Bronchial epithelial cell (primary cell): ENCODE results near the gene VSIR. TPM values are rescaled to one million over a fixed set of nuclear protein-coding genes. Genes with fewer than 3 reads are reported as not detected.

Source experiments
- DNase-seq: peaks from one replicate; pipeline ENCODE4 v3.0.0-alpha.2; 2010; ENCODE audit warnings: low read depth
- FAIRE-seq: peaks from 2 replicates; lab custom pipeline; 2011; peaks lifted over from hg19 to GRCh38; lab: Jason Lieb, UNC
- H3K27me3 ChIP-seq: 2 replicates; pipeline ENCODE4 v1.5.1; 2011; ENCODE audit warnings: low read length; ENCODE audit not compliant: control insufficient read depth, insufficient read depth
- H3K36me3 ChIP-seq: 2 replicates; pipeline ENCODE4 v1.5.1; 2011; ENCODE audit warnings: low read length; ENCODE audit not compliant: control insufficient read depth, insufficient read depth
- H3K4me3 ChIP-seq: 2 replicates; pipeline ENCODE4 v1.5.1; 2011; ENCODE audit warnings: mild to moderate bottlenecking, low read depth, low read length, control low read depth
- total RNA-seq: library from RNA; depleted of rRNA; stranded (reverse); fragments of >200 nt; gene quantifications from 2 replicates; pipeline ENCODE4 v1.2.1, GENCODE V29; 2014
- TF ChIP-seq, protein P1 (sequence below): IDR thresholded peaks from 2 replicates; pipeline ENCODE4 v1.5.1; 2011; ENCODE audit warnings: mild to moderate bottlenecking, moderate library complexity, low read length, control low read depth, inconsistent platforms; ENCODE audit not compliant: insufficient read depth, severe bottlenecking

The VSIR gene
- total RNA-seq, 1 donor from 2014 or later: 7.9 TPM

DNA sequence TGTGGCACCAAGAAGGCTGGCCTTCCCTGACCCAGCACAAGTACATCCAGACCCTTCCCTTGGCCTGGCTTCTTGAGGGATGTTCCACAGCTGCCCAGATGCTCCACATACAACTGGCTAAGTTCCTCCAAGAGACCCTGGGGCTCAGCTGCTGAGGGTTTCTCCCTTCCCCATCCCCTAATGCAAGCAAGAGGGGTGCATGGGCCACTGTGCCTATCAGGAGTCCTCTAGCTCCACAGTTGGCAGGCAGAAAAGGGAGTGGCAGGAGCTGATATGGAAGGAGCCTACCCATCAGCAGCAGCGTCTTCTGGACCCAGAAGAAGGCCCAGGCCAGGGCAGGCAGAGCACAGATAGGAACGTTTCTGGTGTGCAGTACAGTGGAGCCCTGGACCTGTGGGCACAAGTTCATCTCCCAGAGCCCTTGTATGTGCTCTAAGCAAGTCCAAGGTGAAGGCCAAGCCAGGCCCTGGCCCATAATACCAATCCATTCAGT is 26.2 kb downstream of the VSIR start:
- H3K4me3 ChIP-seq: no peak overlapping the region
- FAIRE-seq (no peak), DNase-seq (no peak)
- peaks cover 1% of the 10 kb centered on the region for H3K36me3 ChIP-seq
- no peaks in the 10 kb centered on the region for H3K27me3 ChIP-seq
- TF ChIP-seq, protein P1, sequence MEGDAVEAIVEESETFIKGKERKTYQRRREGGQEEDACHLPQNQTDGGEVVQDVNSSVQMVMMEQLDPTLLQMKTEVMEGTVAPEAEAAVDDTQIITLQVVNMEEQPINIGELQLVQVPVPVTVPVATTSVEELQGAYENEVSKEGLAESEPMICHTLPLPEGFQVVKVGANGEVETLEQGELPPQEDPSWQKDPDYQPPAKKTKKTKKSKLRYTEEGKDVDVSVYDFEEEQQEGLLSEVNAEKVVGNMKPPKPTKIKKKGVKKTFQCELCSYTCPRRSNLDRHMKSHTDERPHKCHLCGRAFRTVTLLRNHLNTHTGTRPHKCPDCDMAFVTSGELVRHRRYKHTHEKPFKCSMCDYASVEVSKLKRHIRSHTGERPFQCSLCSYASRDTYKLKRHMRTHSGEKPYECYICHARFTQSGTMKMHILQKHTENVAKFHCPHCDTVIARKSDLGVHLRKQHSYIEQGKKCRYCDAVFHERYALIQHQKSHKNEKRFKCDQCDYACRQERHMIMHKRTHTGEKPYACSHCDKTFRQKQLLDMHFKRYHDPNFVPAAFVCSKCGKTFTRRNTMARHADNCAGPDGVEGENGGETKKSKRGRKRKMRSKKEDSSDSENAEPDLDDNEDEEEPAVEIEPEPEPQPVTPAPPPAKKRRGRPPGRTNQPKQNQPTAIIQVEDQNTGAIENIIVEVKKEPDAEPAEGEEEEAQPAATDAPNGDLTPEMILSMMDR: no peak

DNA sequence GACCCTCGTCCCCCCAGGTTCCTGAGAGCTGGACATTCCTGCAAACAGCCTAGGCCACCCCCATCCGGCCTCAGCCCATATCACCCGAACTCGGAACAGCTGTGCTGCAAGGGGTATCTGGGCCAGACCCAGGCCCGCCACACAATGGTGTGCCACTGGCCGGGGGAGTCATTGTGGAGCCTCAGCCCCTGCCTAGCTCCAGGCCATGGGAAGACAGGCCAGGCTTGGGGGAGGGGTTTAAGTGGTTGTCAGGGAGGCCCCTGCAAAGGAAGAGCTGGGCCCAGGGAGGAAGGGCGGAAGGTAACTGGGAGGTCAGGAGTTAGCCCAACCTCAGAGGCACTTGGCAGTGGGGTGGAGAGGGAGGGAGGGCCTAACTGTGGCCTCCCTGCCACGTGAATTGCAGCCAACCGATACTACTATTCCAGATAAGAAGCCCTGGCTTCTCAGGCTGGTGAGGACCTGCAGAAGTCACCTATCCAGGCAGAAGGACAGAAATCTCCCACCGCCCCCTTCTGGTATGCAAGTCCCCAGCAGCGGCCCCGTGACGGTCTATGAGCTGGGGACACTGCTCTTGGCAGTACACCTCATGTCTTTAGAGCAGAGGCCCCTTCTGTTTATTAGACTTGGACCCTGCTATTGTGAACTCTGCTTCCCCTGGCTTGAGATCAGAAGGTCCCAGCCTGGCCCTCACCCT is 26.8 kb downstream of the VSIR start:
- peaks cover 1% of the 10 kb centered on the region for H3K36me3 ChIP-seq
- TF ChIP-seq, protein P1: no peak
- H3K27me3 ChIP-seq: no peaks in the 10 kb centered on the region
- FAIRE-seq (no peak), DNase-seq (no peak)
- H3K4me3 ChIP-seq: no peak overlapping the region

DNA sequence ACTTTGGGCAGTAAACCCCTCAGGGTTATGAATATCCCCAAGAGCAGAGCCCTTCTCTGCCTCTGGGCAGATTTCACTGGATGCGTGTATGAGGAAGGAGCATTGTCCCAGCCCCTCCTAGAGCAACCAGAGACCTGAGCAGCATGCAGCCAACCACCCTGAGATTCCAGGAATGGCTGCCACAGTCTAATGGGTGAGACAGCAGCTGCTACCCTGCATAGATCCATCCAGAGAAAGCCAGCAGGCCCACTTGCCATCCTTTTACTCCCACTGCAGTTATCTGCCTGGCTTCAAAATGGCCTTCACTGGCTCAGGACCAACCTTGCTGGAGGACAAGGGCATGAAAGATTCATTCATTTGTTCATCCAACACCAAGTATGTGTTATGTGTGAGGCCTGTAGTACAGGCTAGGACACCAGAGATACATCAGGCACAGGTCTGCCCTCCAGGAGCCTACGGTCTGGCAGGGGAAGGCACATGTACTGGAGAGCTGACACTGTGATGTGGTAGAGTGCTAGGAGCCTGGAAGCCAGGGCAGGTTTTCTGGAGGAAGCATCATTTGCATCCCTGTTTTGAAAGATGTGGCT is 27.6 kb downstream of the VSIR start:
- H3K4me3 ChIP-seq: no peak overlapping the region
- TF ChIP-seq, protein P1: no peak
- DNase-seq (no peak), FAIRE-seq (no peak)
- H3K27me3 ChIP-seq: no peaks in the 10 kb centered on the region
- H3K36me3 ChIP-seq: peaks cover 1% of the 10 kb centered on the region

DNA sequence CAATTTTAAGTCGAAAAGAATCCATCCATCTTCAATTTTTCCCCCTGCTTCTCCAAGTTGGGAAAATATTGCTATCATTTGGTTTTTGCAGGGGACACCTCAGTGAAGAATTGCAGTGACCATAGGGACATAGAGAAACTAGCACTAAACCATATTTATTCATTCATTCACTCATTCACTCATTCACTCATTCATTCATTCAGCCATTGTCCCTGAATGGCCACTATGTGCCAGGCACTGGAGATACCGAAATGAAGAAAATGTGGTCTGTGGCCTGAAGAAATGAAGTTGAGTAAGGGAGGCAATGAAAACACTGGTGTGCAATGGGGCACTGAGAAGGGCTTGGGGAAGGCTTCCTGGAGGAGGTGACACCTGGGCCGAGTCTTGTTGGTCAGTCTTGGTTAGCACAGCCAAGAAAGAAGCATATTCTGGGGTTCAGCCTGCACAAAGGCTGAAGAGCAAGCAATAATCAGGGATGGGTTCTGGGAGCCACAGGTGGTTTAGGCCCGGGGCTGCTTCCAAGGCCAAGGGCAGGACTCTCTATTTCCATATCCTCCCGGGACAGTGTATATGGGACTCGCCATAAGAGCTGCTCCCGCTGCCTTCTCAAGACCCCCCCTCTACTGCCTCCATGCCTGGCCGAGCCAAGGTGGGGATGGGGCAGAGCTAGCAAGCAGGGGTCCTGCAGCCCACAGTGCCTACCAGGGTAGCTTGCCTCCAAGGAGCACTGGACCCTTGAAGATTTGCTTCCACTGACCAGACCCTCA is 28.2 kb downstream of the VSIR start:
- Histone ChIP-seq H3K4me3 (no peak overlapping the region), H3K36me3 (no peaks in the 10 kb centered on the region), H3K27me3 (no peaks in the 10 kb centered on the region)
- no peak for FAIRE-seq
- no peak for DNase-seq
- TF ChIP-seq, protein P1: no peak

DNA sequence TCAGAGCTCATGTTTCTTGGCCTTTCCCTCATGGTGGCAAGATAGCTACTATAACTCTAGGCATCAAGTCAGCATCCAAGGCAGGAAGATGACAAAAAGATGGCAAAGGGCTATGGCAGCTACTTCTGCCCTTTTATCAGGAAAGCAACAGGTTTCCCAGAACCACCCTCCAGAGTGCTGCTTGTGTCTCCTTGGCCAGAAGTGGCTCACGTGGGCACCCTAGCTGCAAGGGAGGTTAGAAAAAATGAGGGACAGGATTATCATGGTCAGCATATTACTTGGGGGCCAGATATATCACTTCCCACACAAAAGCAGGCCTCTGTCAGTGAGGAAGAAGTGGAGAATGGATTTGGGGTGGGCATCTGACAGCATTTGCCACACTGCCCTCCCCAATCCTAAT is 29.5 kb downstream of the VSIR start:
- H3K4me3 ChIP-seq: no peak overlapping the region
- no peaks in the 10 kb centered on the region for H3K36me3 ChIP-seq
- FAIRE-seq (no peak), DNase-seq (no peak)
- TF ChIP-seq, protein P1: no peak
- H3K27me3 ChIP-seq: no peaks in the 10 kb centered on the region
